Neural crest cell (in vitro differentiated cells): ENCODE results near the gene TTBK1. TPM values are rescaled to one million over a fixed set of nuclear protein-coding genes. Genes with fewer than 3 reads are reported as not detected.

ENCODE experiments used
- DNase-seq: peaks from one replicate; pipeline ENCODE4 v3.0.0; 2021; ENCODE audit warnings: low read depth, mixed read lengths, low spot score
- H3K27ac Mint-ChIP-seq: one replicate; pipeline ENCODE4 v1.8.0; 2021; ENCODE audit warnings: mild to moderate bottlenecking, mixed read lengths; ENCODE audit not compliant: unreplicated experiment
- H3K27me3 Mint-ChIP-seq: 2 replicates; pipeline ENCODE4 v1.8.0; 2021; ENCODE audit warnings: low read depth, mild to moderate bottlenecking, mixed read lengths
- H3K36me3 Mint-ChIP-seq: 2 replicates; pipeline ENCODE4 v1.8.0; 2021; ENCODE audit warnings: low read depth, mild to moderate bottlenecking, mixed read lengths
- H3K4me1 Mint-ChIP-seq: 2 replicates; pipeline ENCODE4 v1.8.0; 2021; ENCODE audit warnings: mixed read lengths
- H3K4me3 Mint-ChIP-seq: one replicate; pipeline ENCODE4 v1.8.0; 2021; ENCODE audit warnings: mild to moderate bottlenecking, mixed read lengths
- H3K9me3 Mint-ChIP-seq: 2 replicates; pipeline ENCODE4 v1.8.0; 2021; ENCODE audit warnings: mixed read lengths
- CTCF ChIP-seq: fragments of 200-600 bp; sonication (generic); conservative IDR thresholded peaks from 2 replicates; pipeline ENCODE4 v1.5.0; 2021; ENCODE audit warnings: antibody characterized with exemption, mild to moderate bottlenecking
- total RNA-seq: library from RNA; stranded (reverse); gene quantifications from 2 replicates; pipeline ENCODE4 v1.2.1, GENCODE V29; 2021

TTBK1 gene
- total RNA-seq, 1 donor from 2014 or later = 5.4 TPM

- no peak for DNase-seq
- no peaks in the 10 kb centered on the region for H3K4me1 Mint-ChIP-seq
- no peaks in the 10 kb centered on the region for H3K36me3 Mint-ChIP-seq
- no peak overlapping the region for H3K4me3 Mint-ChIP-seq
- no peak overlapping the region for H3K27ac Mint-ChIP-seq
- no peaks in the 10 kb centered on the region for H3K27me3 Mint-ChIP-seq
- no peak for TF ChIP-seq CTCF
- H3K9me3 Mint-ChIP-seq = no peaks in the 10 kb centered on the region
Measured at GRCh38 chr6:43260791-43261190, 17.5 kb downstream of the TTBK1 start.

GRCh38 chr6:43261198-43261597, 17.9 kb downstream of the TTBK1 start:
- Mint-ChIP-seq H3K9me3 (no peaks in the 10 kb centered on the region), H3K4me3 (no peak overlapping the region), H3K27ac (no peak overlapping the region), H3K36me3 (no peaks in the 10 kb centered on the region), H3K27me3 (no peaks in the 10 kb centered on the region), H3K4me1 (no peaks in the 10 kb centered on the region)
- no peak for TF ChIP-seq CTCF
- no peak for DNase-seq

GRCh38 chr6:43262000-43262779, 18.9 kb downstream of the TTBK1 start:
- Mint-ChIP-seq H3K9me3 (no peaks in the 10 kb centered on the region), H3K27ac (peak overlapping the region; percentile 95), H3K4me1 (no peaks in the 10 kb centered on the region), H3K4me3 (no peak overlapping the region), H3K36me3 (no peaks in the 10 kb centered on the region), H3K27me3 (no peaks in the 10 kb centered on the region)
- no peak for TF ChIP-seq CTCF
- DNase-seq = no peak

GRCh38 chr6:43262780-43263313, 19.6 kb downstream of the TTBK1 start:
- Mint-ChIP-seq H3K4me1 (peaks cover 5% of the 10 kb centered on the region), H3K4me3 (no peak overlapping the region), H3K36me3 (no peaks in the 10 kb centered on the region), H3K27ac (no peak overlapping the region), H3K9me3 (no peaks in the 10 kb centered on the region), H3K27me3 (peaks cover 6% of the 10 kb centered on the region)
- no peak for TF ChIP-seq CTCF
- DNase-seq = no peak

GRCh38 chr6:43263314-43264178, 20.3 kb downstream of the TTBK1 start:
- peak; percentile 82 for TF ChIP-seq CTCF
- H3K4me3 Mint-ChIP-seq = no peak overlapping the region
- no peaks in the 10 kb centered on the region for H3K36me3 Mint-ChIP-seq
- H3K4me1 Mint-ChIP-seq = peaks cover 7% of the 10 kb centered on the region
- H3K27ac Mint-ChIP-seq = no peak overlapping the region
- DNase-seq = peak; percentile 78
- peaks cover 10% of the 10 kb centered on the region for H3K27me3 Mint-ChIP-seq
- H3K9me3 Mint-ChIP-seq = no peaks in the 10 kb centered on the region
